Activated CD8-positive, alpha-beta T cell treated with anti-CD3 and anti-CD28 coated beads for 36 hours (primary cell): ENCODE results near the gene ASTN2. TPM values are rescaled to one million over a fixed set of nuclear protein-coding genes. Genes with fewer than 3 reads are reported as not detected.

Experiments used
- ATAC-seq: fragments of 200-7000 bp; cut with Tn5 transposase; one replicate; pipeline ENCODE4 v1.10.0; 2021; ENCODE audit warnings: mild to moderate bottlenecking, moderate library complexity
- CTCF ChIA-PET: fragments of 350-600 bp; sonication (Branson Sonifier 250); formaldehyde crosslinking; loops from one replicate; lab custom pipeline; 2021; ENCODE audit warnings: antibody characterized with exemption; lab: Charles Lee
- POLR2A ChIA-PET: fragments of 350-600 bp; sonication (Branson Sonifier 250); formaldehyde crosslinking; loops from one replicate; lab custom pipeline; 2021; ENCODE audit warnings: antibody characterized with exemption; lab: Charles Lee
- DNase-seq: peaks from one replicate; pipeline ENCODE4 v3.0.0-alpha.2; 2020
- H3K27ac Mint-ChIP-seq: one replicate; pipeline ENCODE4 v1.8.0; 2021; ENCODE audit warnings: mild to moderate bottlenecking, mixed read lengths
- H3K27me3 Mint-ChIP-seq: one replicate; pipeline ENCODE4 v1.8.0; 2021; ENCODE audit warnings: mixed read lengths
- H3K36me3 Mint-ChIP-seq: one replicate; pipeline ENCODE4 v1.8.0; 2021; ENCODE audit warnings: low read depth, mixed read lengths
- H3K4me1 Mint-ChIP-seq: one replicate; pipeline ENCODE4 v1.8.0; 2021; ENCODE audit warnings: low read depth, mixed read lengths
- H3K4me3 Mint-ChIP-seq: one replicate; pipeline ENCODE4 v1.8.0; 2021; ENCODE audit warnings: mild to moderate bottlenecking, moderate library complexity, mixed read lengths
- H3K9me3 Mint-ChIP-seq: one replicate; pipeline ENCODE4 v1.8.0; 2021; ENCODE audit warnings: mixed read lengths
- CTCF ChIP-seq: fragments of 200-600 bp; IDR thresholded peaks from one replicate; pipeline ENCODE4 v1.8.0; 2022; ENCODE audit warnings: antibody characterized with exemption, mild to moderate bottlenecking
- intact Hi-C: fragments of 100-400 bp; cut with micrococcal nuclease; formaldehyde crosslinking; loops from one replicate; pipeline ENCODE4 v1.10.0; 2022
- total RNA-seq, 2 experiments: library from RNA; stranded (reverse); gene quantifications; one replicate each; pipeline ENCODE4 v1.2.3, GENCODE V29; 2021

Gene ASTN2
- total RNA-seq, 2 experiments from 2014 or later: 5.2 to 5.7 TPM

- DNase-seq (no peak), ATAC-seq (no peak)
- Mint-ChIP-seq H3K4me3 (no peak overlapping the region), H3K36me3 (no peaks in the 10 kb centered on the region), H3K27me3 (no peaks in the 10 kb centered on the region), H3K4me1 (no peaks in the 10 kb centered on the region), H3K9me3 (no peaks in the 10 kb centered on the region), H3K27ac (no peak overlapping the region)
- intact Hi-C loops: no loop called here
- no peak for TF ChIP-seq CTCF
- POLR2A ChIA-PET: no interaction called here
- CTCF ChIA-PET: no interaction called here
Measured at GRCh38 chr9:116644091-116644688, 770.7 kb downstream of the ASTN2 start.

- TF ChIP-seq CTCF: no peak
- intact Hi-C loops: no loop called here
- no peaks in the 10 kb centered on the region for H3K4me1 Mint-ChIP-seq
- DNase-seq (no peak), ATAC-seq (no peak)
- no peak overlapping the region for H3K27ac Mint-ChIP-seq
- H3K9me3 Mint-ChIP-seq: no peaks in the 10 kb centered on the region
- no peaks in the 10 kb centered on the region for H3K36me3 Mint-ChIP-seq
- POLR2A ChIA-PET: no interaction called here
- no peaks in the 10 kb centered on the region for H3K27me3 Mint-ChIP-seq
- CTCF ChIA-PET: no interaction called here
- no peak overlapping the region for H3K4me3 Mint-ChIP-seq
Measured at GRCh38 chr9:116643691-116644090, 771.2 kb downstream of the ASTN2 start.

GRCh38 chr9:116641292-116642059, 773.4 kb downstream of the ASTN2 start:
- Mint-ChIP-seq H3K4me1 (no peaks in the 10 kb centered on the region), H3K4me3 (no peak overlapping the region), H3K27me3 (no peaks in the 10 kb centered on the region), H3K27ac (no peak overlapping the region), H3K9me3 (no peaks in the 10 kb centered on the region), H3K36me3 (no peaks in the 10 kb centered on the region)
- ChIA-PET CTCF (interaction anchor here (1.1 kb wide), 1 partner anchor 20 kb away, joined by 3 read pairs; no protein-coding TSS in a partner anchor), POLR2A (no interaction called here)
- TF ChIP-seq CTCF: no peak
- no peak for DNase-seq
- intact Hi-C loops: no loop called here
- no peak for ATAC-seq

GRCh38 chr9:116639251-116639741, 775.6 kb downstream of the ASTN2 start:
- H3K36me3 Mint-ChIP-seq: peaks cover 2% of the 10 kb centered on the region
- ChIA-PET POLR2A (no interaction called here), CTCF (no interaction called here)
- ATAC-seq (no peak), DNase-seq (no peak)
- H3K4me1 Mint-ChIP-seq: no peaks in the 10 kb centered on the region
- no peak overlapping the region for H3K27ac Mint-ChIP-seq
- intact Hi-C loops: no loop called here
- no peak for TF ChIP-seq CTCF
- no peak overlapping the region for H3K4me3 Mint-ChIP-seq
- no peaks in the 10 kb centered on the region for H3K9me3 Mint-ChIP-seq
- H3K27me3 Mint-ChIP-seq: no peaks in the 10 kb centered on the region

DNA sequence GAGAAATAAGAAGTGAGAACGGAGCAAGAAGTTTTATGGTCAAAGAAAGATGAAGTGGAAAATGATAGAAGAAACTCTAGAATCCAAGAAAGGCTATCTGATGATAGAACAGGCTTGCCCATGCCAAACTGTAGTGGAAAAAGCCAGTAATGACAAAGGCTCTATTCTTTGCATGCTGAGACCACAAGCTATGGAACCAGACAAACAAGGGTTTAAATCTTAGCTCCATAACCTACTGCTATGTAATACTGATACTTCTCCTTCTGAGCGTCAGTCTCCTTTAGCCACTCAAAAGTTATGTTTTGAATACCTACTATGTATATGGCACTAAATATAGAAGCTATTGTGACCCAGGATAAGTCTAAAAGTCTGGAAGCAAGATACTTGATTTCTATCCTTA, 778.9 kb downstream of the ASTN2 start:
- no peak overlapping the region for H3K4me3 Mint-ChIP-seq

More for the DNA sequence above, 778.9 kb downstream of the ASTN2 start:
- H3K36me3 Mint-ChIP-seq: peaks cover 2% of the 10 kb centered on the region
- intact Hi-C loops: no loop called here
- ChIA-PET POLR2A (no interaction called here), CTCF (interaction anchor here (0.9 kb wide), 1 partner anchor 11 kb away, joined by 3 read pairs; no protein-coding TSS in a partner anchor)
- no peaks in the 10 kb centered on the region for H3K4me1 Mint-ChIP-seq
- H3K27ac Mint-ChIP-seq: no peak overlapping the region
- H3K27me3 Mint-ChIP-seq: no peaks in the 10 kb centered on the region
- DNase-seq (no peak), ATAC-seq (no peak)
- TF ChIP-seq CTCF: no peak
- H3K9me3 Mint-ChIP-seq: no peaks in the 10 kb centered on the region
